ENCODE results near the gene HIBCH.
A peak's percentile ranks its signal among the peaks of the same experiment; 100 is the strongest.
"Not testable (repeated sequence)": the region's sequence is repeated elsewhere in the genome, so short reads cannot be mapped to it uniquely, and the experiment has no call there.

HIBCH gene

GRCh38 chr2:190308031-190308430, 11.6 kb downstream of the HIBCH start:
- no peak for DNase-seq (ENCODE audit: low spot score)

DNA sequence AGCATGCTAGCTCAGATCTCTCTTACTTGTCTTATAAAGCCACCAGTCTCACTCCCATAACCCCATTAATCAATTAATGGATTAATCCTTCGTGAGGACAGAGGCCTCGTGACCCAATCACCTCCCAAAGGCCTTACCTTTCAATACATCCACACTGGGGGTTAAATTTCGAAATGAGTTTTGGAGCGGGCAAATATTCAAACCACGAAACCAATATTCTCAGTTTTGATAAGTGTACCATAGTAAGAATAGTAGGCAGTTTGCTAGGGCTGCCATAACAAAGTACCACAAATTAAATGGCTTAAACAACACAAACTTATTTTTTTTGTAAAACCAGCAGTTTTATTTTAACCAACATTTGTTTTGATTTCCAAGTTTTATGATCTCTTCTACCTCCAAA, 15.2 kb downstream of the HIBCH start:
- DNase-seq (ENCODE audit: low spot score) = peak; percentile 43

DNA sequence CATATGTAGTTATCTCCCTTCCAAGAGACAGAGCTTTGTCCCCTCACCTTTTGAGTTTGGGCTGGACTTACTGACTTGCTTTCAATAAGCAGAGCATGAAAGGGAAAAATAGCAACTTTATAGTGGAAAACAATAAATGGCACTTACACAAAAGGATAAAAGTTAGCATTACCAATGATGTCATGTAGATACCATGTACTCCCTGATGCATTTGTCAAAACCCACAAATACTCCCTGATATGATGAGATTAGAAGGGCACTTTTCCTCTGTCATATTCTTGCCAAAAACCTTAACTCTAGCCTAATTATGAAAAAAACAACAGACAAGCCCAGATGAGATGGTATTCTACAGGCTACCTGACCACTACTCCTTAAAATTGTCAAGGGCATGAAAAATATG, 16.0 kb downstream of the HIBCH start:
- no peak for DNase-seq (ENCODE audit: low spot score)

DNA sequence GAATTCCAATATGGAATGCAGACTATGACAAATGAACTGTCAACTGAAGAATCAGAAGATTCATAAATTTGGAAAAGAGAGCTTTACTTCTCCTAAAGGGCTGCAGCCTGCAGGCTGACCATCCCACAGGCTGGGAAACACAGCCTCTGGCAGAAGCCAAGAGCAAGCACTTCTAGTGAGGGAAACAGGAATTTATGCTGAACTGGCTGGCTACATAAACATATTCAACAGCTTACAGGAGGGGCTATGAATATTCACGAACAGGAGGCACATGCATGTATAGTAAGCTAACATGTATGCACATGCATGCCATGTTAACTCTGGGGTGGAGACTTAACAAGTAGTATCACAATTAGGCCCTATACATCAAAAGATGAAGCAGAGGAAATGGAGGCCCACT, 17.6 kb downstream of the HIBCH start:
- DNase-seq (ENCODE audit: low spot score) = no peak

DNA sequence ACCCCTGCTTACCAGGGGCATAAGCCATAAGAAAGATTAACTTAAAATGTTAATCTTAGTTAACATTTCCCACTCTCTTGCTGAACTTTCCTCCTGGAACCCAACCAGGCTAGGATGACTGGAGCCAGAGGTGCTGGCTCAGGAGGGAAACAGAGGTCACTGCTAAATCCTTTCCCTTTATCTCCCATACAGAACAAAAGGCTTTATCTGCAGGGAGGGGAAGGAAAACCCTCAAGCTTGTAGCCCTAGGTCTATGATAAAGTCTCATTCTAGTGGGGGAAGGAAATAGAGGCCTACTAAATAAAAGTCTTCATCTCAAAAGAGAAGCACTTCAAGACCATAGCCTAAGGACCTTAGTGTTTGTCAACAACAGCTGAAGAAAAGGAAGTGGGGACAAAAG, 18.6 kb downstream of the HIBCH start:
- no peak for DNase-seq (ENCODE audit: low spot score)

GRCh38 chr2:190297880-190298279, 21.7 kb downstream of the HIBCH start:
- not testable (repeated sequence) for DNase-seq (ENCODE audit: low spot score)

- no peak for DNase-seq (ENCODE audit: low spot score)
These were observed 35.8 kb downstream of the HIBCH start for GRCh38 chr2:190283783-190284182.

DNA sequence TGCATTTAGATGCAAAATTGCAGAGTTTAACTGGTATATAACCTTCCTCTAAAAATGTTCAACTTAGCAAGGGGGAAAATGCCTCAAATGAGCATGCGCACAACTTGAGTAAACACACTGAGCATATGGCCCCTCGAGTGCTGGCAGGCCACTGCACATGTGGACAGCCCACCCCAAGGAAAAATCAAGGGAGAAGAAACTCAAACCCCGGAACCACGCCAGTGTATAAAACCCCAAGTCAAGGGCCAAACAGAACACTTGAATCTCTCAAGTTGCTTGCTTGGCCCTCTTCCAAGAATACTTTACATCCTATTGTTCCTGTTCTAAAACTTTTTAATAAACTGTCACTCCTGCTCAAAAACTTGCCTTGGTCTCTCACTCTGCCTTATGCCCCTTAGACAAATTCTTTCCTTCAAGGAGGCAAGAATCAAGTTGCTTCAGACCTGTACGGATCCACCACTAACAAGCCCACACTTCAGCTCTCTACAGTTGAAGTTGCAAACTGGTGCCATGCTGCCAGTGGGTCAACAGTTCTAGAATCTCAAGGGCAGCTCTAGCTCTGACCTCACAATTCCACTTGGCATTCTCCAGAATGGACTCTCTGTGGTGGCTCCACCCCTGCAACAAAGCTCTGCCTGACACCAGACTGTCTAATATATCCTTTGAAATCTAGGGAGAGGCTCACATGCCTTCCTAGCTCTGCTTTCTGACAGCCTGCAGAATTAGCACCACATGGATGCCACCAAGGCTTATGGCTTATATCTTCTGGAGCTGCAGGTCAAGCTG, 38.9 kb downstream of the HIBCH start:
- no peak for DNase-seq (ENCODE audit: low spot score)

DNA sequence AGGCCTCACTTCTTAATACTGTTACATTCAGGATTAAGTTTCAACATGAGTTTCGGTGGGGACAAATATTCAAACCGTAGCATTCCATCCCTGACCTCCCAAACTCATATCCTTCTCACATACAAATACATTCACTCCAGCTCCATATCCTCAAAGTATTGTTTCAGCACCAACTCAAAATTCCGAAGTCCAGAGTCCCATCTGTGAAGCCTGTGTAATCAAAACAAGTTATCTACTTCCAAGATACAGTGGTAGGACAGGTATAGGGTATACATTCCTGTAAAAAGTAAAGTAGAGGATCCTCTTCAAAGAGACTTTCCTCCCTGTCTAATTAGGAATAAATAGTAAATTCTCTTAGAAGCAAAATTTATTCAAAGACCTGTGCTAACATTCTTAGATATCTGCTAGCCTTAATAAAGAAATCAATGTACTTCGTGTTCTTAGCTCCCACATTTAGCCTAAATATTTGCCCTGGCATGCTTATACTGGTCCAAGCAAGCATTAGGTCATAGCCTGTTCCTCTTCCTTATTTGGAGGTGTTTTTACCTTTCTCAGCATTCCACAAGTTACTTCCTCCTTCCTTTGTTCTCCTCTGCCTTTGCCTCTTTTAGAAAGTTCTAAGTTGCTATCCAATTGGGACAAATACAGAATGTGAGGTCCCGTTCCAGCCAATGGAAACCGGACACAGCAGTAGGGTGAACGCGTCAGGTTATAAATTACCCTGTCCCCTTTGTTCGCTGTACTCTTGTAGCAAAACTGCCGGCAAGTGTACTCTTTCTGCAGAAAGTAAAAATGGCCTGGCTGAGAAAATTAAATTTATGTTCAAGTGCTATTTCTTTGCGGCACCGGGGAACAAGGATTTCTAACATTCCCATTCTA, 40.1 kb downstream of the HIBCH start:
- DNase-seq (ENCODE audit: low spot score) = not testable (repeated sequence)

DNA sequence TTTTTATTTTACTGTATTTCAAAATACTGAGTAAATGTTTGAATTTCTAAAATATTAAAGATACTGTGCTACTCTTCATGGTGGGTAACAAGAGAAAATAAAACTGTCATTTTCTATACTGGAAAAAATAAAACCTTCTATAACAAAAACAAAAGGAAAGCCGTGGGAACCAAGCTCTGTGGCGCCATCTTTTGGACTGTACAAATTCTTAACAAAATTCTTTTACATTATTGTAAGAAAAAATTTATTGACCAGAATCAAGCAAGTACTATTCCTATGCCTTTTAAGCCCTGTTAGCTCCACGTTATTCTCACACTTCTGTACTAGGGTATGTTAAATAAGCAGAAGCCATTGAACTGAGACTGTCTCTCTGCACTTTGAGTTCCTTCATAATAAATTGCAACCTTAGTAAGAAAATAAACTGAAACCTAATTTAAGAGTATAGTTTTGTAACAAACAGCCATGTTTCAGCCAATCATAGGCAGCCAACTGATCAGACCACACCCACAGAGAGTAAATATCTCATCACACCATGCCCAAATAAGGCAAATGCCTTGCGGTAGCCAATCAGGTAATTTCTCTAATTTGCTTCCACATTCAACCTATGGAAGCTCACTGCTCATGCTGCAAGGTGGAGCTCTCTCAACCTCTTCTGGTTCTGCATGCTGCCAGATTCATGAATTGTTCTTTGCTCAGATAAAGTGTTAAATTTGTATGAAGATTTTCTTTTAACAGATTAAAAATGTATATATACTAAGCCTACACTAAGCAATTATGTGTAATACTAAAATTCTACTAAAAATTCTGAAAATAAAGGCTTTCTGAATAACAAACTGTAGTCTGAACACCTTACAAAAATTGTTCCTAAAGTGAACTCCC, 42.2 kb downstream of the HIBCH start:
- peak; percentile 11 for DNase-seq (ENCODE audit: low spot score)

DNA sequence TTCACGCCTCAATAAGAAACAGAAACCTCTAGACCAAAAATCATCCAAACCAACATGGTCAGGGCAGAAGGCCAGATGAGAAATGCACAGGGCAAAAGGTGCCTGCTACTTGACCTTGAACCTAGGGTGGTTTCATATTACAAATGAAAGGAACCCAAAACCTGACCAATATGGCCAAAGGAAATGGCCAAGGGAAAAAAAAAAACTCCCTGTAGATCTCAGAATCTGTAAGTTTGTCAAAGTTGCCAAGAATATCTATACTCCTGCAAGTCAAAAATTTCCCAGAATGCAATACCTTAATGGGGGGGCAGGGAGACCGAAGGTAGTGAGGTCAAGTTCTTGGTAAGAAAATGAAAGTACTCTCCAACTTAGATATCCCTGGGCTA, 47.2 kb downstream of the HIBCH start:
- no peak for DNase-seq (ENCODE audit: low spot score)

DNA sequence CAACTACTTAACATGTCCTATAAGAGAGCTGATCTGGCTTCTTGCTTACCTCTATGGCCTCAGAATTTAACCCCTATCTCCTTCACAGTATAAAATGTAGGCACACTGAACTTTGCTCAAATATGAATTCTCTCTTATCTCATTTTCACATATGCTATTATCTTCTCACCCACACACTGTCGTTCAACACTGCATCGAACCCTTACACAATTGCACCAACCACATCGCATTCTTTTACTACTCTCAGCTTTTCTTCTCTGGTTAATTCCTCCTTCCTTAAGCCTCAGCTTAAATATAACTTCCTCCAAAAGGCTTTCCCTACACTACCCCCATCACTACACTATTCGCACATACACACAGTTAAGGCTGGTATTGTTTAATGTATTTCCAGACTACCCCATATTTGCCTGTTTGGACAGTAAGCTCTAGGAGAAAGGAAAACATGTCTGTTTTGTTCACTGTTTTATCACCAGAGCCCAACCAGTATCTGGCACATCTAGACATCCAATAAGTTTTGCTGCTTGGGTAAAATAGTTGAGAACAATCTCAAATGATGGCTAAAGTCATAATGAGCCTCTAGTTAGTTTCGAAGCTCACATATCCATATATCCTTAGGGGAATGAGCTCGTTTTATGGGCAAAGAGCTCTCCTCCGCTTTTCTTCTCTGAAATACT, 47.7 kb downstream of the HIBCH start:
- no peak for DNase-seq (ENCODE audit: low spot score)

GRCh38 chr2:190270298-190270697, 49.3 kb downstream of the HIBCH start:
- no peak for DNase-seq (ENCODE audit: low spot score)

DNA sequence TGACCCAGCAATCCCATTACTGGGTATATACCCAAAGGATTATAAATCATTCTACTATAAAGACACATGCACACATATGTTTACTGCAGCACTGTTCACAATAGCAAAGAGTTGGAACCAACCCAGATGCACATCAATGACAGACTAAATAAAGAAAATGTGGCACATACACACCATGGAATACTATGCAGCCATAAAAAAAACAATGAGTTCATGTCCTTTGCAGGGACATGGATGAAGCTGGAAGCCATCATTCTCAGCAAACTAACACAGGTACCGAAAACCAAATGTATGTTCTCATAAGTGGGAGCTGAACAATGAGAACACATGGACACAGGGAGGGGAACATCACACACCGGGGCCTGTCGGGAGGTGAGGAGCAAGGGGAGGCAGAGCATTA, 49.9 kb downstream of the HIBCH start:
- DNase-seq (ENCODE audit: low spot score) = not testable (repeated sequence)

GRCh38 chr2:190267302-190267701, 52.3 kb downstream of the HIBCH start:
- peak; percentile 15 for DNase-seq (ENCODE audit: low spot score)

DNA sequence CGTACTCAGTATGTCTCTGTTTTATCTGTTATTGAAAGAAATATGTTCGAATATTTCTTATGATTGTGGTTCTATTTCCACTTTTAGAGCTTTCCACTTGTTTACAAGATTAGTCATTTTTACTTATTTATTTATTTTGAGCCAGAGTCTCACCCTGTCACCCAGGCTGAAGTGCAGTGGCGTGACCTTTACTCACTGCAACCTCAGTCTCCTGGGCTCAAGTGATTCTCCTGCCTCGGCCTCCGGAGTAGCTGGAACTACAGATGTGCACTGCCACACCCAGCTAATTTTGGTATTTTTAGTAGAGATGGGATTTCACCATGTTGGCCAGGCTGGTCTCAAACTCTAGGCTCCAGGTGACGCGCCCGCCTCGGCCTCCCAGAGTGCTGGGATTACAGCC, 53.3 kb downstream of the HIBCH start:
- no peak for DNase-seq (ENCODE audit: low spot score)

GRCh38 chr2:190261851-190262250, 57.8 kb downstream of the HIBCH start:
- no peak for DNase-seq (ENCODE audit: low spot score)

GRCh38 chr2:190256087-190256486, 63.5 kb downstream of the HIBCH start:
- DNase-seq (ENCODE audit: low spot score) = no peak

GRCh38 chr2:190255676-190256075, 64.0 kb downstream of the HIBCH start:
- DNase-seq (ENCODE audit: low spot score) = peak; percentile 52

DNA sequence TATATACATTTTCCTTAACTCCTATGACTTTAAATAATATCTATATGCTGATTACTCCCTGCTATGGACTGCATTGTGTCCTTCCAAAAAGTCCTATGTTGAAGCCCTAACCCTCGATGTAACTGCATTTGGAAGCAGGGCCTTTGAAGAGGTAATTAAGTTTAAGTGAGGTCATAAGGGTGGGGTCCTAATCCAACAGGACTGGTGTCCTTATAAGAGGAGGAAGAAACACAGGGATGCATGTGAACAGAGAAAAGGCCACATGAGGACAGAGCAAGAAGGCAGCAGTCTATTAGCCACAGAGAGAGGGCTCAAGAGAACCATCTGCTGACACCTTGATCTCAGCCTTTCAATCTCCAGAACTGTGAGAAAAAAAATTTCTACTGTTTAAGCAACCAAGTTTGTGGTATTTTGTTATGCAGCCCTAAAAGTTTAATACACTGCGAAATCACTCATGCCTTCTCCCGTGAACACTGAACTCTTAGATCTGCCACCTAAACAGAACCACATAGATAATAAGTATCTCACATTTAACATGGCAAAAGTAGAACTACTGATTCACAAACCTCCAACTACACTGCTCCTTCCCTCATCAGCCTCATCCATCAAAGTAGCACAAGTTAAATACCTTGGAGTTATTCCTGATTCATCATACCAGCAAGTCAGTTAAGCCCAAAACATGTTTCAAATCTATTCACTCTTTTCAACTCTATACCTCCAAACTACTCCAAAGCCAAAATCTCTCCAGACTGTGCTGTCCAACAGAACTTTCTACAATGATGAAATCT, 65.4 kb downstream of the HIBCH start:
- no peak for DNase-seq (ENCODE audit: low spot score)

DNA sequence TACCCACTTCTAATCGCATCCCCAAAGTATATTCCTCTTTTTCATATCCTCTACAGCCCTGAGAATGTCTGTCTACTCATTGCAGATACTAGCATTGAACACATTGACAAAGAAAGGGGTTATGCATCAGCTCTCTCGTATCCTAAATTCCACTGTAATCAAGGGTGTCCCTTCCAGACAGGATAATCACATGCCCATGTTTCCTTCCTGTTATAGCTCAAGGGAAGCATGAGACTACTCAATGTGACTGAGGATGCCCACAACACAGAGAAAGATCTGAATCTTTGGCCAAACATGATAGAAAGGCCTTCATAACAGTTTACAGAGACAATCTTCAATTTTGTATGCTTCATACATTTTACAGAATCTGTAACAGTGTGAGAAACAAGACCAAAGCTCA, 69.2 kb downstream of the HIBCH start:
- no peak for DNase-seq (ENCODE audit: low spot score)

Measured in activated CD4-positive, alpha-beta T cell treated with anti-CD3 and anti-CD28 coated beads, Interleukin-2, Interleukin-4, amounts not matched to agents 100 ng/mL and 50 ng/mL, durations not matched to agents 16 hours and 8 hours (primary cell).